Measurements from ENCODE around the gene FIGN.

DNA sequence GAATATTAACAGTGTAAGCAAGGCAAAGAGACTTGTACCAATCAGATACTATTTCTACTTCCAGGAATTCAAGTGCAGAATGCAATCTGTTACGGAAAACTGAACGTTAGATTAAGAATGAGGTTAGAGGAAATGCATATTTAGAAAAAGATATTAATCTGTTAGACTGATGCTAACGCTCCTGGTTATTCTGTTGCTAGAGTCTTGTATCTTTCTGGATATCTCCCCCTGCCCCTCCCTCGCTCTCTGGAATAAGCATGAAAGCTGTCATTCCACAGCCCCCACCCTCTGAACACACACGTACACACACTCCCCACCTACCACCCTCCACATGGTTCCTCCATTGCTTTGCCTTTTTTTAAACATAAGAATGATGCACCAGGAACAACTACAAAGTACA is 24.1 kb downstream of the FIGN start:
- no peak for TF ChIP-seq EZH2 (IDR thresholded peaks at IDR 0.05; ENCODE audit: borderline replicate concordance, low read length)
- TF ChIP-seq, protein P1, sequence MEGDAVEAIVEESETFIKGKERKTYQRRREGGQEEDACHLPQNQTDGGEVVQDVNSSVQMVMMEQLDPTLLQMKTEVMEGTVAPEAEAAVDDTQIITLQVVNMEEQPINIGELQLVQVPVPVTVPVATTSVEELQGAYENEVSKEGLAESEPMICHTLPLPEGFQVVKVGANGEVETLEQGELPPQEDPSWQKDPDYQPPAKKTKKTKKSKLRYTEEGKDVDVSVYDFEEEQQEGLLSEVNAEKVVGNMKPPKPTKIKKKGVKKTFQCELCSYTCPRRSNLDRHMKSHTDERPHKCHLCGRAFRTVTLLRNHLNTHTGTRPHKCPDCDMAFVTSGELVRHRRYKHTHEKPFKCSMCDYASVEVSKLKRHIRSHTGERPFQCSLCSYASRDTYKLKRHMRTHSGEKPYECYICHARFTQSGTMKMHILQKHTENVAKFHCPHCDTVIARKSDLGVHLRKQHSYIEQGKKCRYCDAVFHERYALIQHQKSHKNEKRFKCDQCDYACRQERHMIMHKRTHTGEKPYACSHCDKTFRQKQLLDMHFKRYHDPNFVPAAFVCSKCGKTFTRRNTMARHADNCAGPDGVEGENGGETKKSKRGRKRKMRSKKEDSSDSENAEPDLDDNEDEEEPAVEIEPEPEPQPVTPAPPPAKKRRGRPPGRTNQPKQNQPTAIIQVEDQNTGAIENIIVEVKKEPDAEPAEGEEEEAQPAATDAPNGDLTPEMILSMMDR (IDR thresholded peaks at IDR 0.05; ENCODE audit: low read length): no peak
